Keratinocyte (primary cell): Measurements from ENCODE around the gene FNDC8. TPM values are rescaled to one million over a fixed set of nuclear protein-coding genes. Genes with fewer than 3 reads are reported as not detected.

Source experiments
- DNase-seq: peaks from one replicate; pipeline ENCODE4 v3.0.0-alpha.2; 2011; ENCODE audit warnings: low read depth, missing footprints, low spot score
- FAIRE-seq: peaks from 2 replicates; lab custom pipeline; 2011; peaks lifted over from hg19 to GRCh38; lab: Jason Lieb, UNC
- H2AFZ ChIP-seq: 2 replicates; pipeline ENCODE4 v1.6.0; 2012; ENCODE audit warnings: low read length, control low read depth, inconsistent platforms; ENCODE audit not compliant: control insufficient read depth
- H3K27ac ChIP-seq: 2 replicates; pipeline ENCODE4 v1.5.1; 2011; ENCODE audit warnings: low read length; ENCODE audit not compliant: control insufficient read depth, insufficient read depth
- H3K27me3 ChIP-seq: 3 replicates; pipeline ENCODE4 v1.6.0; 2011; ENCODE audit warnings: low read length; ENCODE audit not compliant: control insufficient read depth, insufficient read depth; ENCODE audit errors: extremely low read depth
- H3K36me3 ChIP-seq, 2 experiments: 2 replicates in 1 of 2; 3 replicates in 1 of 2; pipeline ENCODE4 v1.5.1; 2011; ENCODE audit warnings: low read length in 2 of 2, mild to moderate bottlenecking in 1 of 2; ENCODE audit not compliant: control insufficient read depth in 2 of 2, insufficient read depth in 2 of 2; ENCODE audit errors: extremely low read depth in 1 of 2
- H3K4me1 ChIP-seq: 3 replicates; pipeline ENCODE4 v1.5.1; 2011; ENCODE audit warnings: low read length; ENCODE audit not compliant: control insufficient read depth, insufficient read depth; ENCODE audit errors: extremely low read depth
- H3K4me2 ChIP-seq: 3 replicates; pipeline ENCODE4 v1.6.0; 2011; ENCODE audit warnings: low read depth, low read length; ENCODE audit not compliant: control insufficient read depth, insufficient read depth; ENCODE audit errors: extremely low read depth
- H3K4me3 ChIP-seq, 3 experiments: fragments of 200-600 bp in 1 of 3; sonication (generic) in 1 of 3; 2 replicates in 2 of 3; 3 replicates in 1 of 3; pipeline ENCODE4 v1.5.1; 2011 to 2016; ENCODE audit warnings: low read length in 3 of 3, mild to moderate bottlenecking in 3 of 3, control low read depth in 2 of 3, inconsistent platforms in 1 of 3, low read depth in 1 of 3, mixed read lengths in 1 of 3, mixed run types in 1 of 3, moderate library complexity in 1 of 3; ENCODE audit not compliant: control insufficient read depth in 2 of 3, insufficient read depth in 2 of 3; ENCODE audit errors: extremely low read depth in 1 of 3
- H3K79me2 ChIP-seq: 2 replicates; pipeline ENCODE4 v1.6.0; 2012; ENCODE audit warnings: low read length; ENCODE audit not compliant: control insufficient read depth, insufficient read depth
- H3K9ac ChIP-seq: 3 replicates; pipeline ENCODE4 v1.6.0; 2011; ENCODE audit warnings: low read length; ENCODE audit not compliant: control insufficient read depth, insufficient read depth; ENCODE audit errors: extremely low read depth
- H3K9me1 ChIP-seq: 3 replicates; pipeline ENCODE4 v1.6.0; 2011; ENCODE audit warnings: low read length; ENCODE audit not compliant: control insufficient read depth, insufficient read depth; ENCODE audit errors: extremely low read depth
- H3K9me3 ChIP-seq: 2 replicates; pipeline ENCODE4 v1.5.1; 2012; ENCODE audit warnings: low read depth, low read length; ENCODE audit not compliant: control insufficient read depth
- H4K20me1 ChIP-seq: 3 replicates; pipeline ENCODE4 v1.6.0; 2011; ENCODE audit warnings: low read length; ENCODE audit not compliant: control insufficient read depth, insufficient read depth; ENCODE audit errors: extremely low read depth
- EZH2 ChIP-seq: IDR thresholded peaks from one replicate; pipeline ENCODE4 v1.6.1; 2012; ENCODE audit warnings: inconsistent platforms, mild to moderate bottlenecking, low read length, moderate library complexity
- dilution Hi-C: fragments of 300-500 bp; cut with MboI; formaldehyde crosslinking; loops from one replicate; pipeline ENCODE4 v1.7.0; 2020; ENCODE audit warnings: low sequenced_read_pairs; ENCODE audit not compliant: extremely low pct_ligation_motif_present
- polyA plus RNA-seq, 5 experiments: library from polyadenylated mRNA; depleted of rRNA in 3 of 5; stranded (reverse) in 3 of 5; stranded (forward) in 1 of 5; unstranded in 1 of 5; fragments of >200 nt; gene quantifications; 1 replicate in 1 of 5; 2 replicates in 3 of 5; 3 replicates in 1 of 5; pipeline versions ENCODE4 v1.2.1 to v1.2.3, GENCODE V29; 2011 to 2012; ENCODE audit warnings: missing spikeins in 2 of 5, low read depth in 1 of 5, low replicate concordance in 1 of 5
- TF ChIP-seq, protein P1 (sequence below), 3 experiments: IDR thresholded peaks in 1 of 3; conservative IDR thresholded peaks in 1 of 3; optimal IDR thresholded peaks in 1 of 3; 2 replicates in 2 of 3; 3 replicates in 1 of 3; pipeline versions ENCODE3 to v1.5.1; 2011; ENCODE audit warnings: low read length in 3 of 3, mild to moderate bottlenecking in 3 of 3, moderate library complexity in 2 of 3, control low read depth in 1 of 3, inconsistent platforms in 1 of 3; ENCODE audit not compliant: insufficient read depth in 2 of 3; ENCODE audit errors: extremely low read depth in 1 of 3

Gene FNDC8
- polyA plus RNA-seq, 1 donor (not counting 4 experiments of a cell fraction or from before 2014, with no cell fraction given) = not detected

DNA sequence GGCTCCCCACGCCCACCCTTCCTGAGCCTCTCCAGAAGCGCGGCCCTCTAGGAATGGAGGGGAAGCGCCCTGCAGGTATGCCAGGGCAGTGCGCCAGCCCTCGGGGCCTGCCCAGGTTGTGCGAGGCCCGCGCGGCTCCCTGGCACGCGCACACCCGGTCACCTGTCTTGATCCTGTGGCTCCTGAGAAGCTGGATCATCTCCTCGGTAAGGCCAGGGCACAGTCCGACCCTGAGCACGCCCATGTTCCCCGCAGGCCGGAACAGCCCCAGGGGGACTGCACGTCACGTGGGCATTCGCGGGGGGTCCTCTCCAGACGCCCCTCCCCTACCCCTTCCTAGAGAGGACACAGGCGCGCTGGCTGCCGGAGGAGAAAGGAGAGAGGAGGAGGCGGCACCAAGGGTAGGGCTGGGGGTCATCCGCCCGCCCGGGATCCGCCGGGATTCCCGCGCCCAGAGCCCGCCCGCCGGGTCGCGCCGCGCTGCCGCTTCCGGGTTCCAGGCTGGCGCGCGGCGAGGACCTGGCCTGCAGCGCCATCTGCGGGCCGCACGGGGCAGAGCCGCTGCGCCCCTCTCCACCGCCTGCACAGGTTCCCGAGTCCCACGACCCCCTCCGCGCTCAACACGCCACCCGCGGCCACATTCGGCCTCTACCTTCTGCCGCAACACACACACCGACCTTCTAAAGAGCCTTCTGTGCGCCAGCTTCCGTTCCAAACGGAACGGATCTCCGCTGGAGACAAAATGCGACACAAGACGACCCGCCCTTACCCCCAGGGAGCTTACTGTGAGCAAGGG lies 1.8 kb upstream of the FNDC8 start, which contains the start of gene RAD51D:
Gene RAD51D (minus strand): TSS at position 491 of the 796 bp plus-strand sequence. CDS start 247 bp downstream, at position 244.
- no peaks in the 10 kb centered on the region for H3K9me3 ChIP-seq
- peak within 1 kb of the TSS; percentile 58 to 78 (median 77) for H3K4me3 ChIP-seq
- dilution Hi-C loops = no loop called here
- H4K20me1 ChIP-seq = no peaks in the 10 kb centered on the region
- H3K4me1 ChIP-seq = peaks cover 17% of the 10 kb centered on the region
- H3K36me3 ChIP-seq = peaks cover 0 to 3% of the 10 kb centered on the region in 2 experiments
- H3K79me2 ChIP-seq = peaks cover 2% of the 10 kb centered on the region
- DNase-seq (no peak), FAIRE-seq (no peak)
- H2AFZ ChIP-seq = peak within 1 kb of the TSS; percentile 99
- no peaks in the 10 kb centered on the region for H3K9me1 ChIP-seq
- TF ChIP-seq EZH2 = no peak
- TF ChIP-seq, protein P1, sequence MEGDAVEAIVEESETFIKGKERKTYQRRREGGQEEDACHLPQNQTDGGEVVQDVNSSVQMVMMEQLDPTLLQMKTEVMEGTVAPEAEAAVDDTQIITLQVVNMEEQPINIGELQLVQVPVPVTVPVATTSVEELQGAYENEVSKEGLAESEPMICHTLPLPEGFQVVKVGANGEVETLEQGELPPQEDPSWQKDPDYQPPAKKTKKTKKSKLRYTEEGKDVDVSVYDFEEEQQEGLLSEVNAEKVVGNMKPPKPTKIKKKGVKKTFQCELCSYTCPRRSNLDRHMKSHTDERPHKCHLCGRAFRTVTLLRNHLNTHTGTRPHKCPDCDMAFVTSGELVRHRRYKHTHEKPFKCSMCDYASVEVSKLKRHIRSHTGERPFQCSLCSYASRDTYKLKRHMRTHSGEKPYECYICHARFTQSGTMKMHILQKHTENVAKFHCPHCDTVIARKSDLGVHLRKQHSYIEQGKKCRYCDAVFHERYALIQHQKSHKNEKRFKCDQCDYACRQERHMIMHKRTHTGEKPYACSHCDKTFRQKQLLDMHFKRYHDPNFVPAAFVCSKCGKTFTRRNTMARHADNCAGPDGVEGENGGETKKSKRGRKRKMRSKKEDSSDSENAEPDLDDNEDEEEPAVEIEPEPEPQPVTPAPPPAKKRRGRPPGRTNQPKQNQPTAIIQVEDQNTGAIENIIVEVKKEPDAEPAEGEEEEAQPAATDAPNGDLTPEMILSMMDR (optimal IDR thresholded peaks at IDR 0.05 in 1 of 3, IDR thresholded peaks at IDR 0.05 in 1 of 3, conservative IDR thresholded peaks at IDR 0.05 in 1 of 3; ENCODE audit: extremely low read depth in 1 of 3, insufficient read depth in 2 of 3, low read length in 3 of 3) = peak; percentile 64 to 94 (median 85)
- H3K9ac ChIP-seq = peak within 1 kb of the TSS; percentile 88
- no peaks in the 10 kb centered on the region for H3K27me3 ChIP-seq
- peak within 1 kb of the TSS; percentile 71 for H3K27ac ChIP-seq
- peak within 1 kb of the TSS; percentile 94 for H3K4me2 ChIP-seq

DNA sequence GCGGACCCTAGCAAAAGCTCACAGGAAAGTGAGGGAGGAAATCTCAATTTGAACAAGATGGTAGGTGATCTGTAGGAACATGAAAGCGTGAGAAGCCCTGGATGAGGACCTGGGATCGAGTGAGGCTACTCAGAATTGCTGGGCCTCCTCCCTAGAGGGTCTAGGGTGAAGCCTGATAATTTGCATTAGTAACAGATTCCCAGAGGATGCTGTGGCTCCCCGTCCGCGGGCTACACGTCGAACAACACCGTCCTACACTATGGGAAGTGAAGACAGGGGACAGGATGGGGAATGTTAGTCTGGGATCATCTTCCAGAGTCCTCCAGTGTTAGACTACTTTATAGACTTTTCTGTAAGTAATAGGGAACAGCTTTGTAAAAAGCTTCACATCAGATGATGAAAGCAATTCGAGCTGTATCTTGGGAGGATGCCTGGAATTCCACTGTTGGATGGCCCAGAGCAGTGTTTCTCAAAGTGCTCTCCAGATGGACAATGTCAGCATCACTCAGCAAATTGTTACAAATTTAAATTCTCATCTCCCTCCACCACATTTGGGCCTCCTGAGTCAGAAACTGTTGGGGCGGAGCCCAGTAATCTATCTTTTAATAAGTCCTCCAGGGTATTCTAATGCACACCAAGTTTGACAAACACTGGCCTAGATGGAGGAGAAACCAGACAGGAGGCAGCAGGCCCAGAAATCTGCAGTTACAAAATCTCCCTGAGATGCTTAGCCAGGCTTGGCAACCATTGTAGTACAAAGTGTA lies 6.5 kb downstream of the FNDC8 start:
- Histone ChIP-seq H3K9me3 (no peaks in the 10 kb centered on the region), H4K20me1 (no peaks in the 10 kb centered on the region), H2AFZ (no peak overlapping the region), H3K27ac (no peak overlapping the region), H3K4me1 (no peaks in the 10 kb centered on the region), H3K4me2 (no peak overlapping the region), H3K79me2 (no peaks in the 10 kb centered on the region), H3K4me3 (no peak overlapping the region), H3K9ac (no peak overlapping the region), H3K27me3 (no peaks in the 10 kb centered on the region), H3K9me1 (peaks cover 2% of the 10 kb centered on the region), H3K36me3 (peaks cover 4 to 19% of the 10 kb centered on the region in 2 experiments)
- DNase-seq = no peak
- TF ChIP-seq, protein P1 (optimal IDR thresholded peaks at IDR 0.05 in 1 of 3, IDR thresholded peaks at IDR 0.05 in 1 of 3, conservative IDR thresholded peaks at IDR 0.05 in 1 of 3; ENCODE audit: extremely low read depth in 1 of 3, insufficient read depth in 2 of 3, low read length in 3 of 3) = no peak
- no peak for TF ChIP-seq EZH2
- FAIRE-seq = no peak
- dilution Hi-C loops = no loop called here
